Activated CD8-positive, alpha-beta memory T cell treated with anti-CD3 and anti-CD28 coated beads for 48 hours (primary cell): ENCODE measurements around the gene SUMF1.

Source experiments
- DNase-seq, 3 experiments: peaks; one replicate each; pipeline ENCODE4 v3.0.0-alpha.2; 2020; ENCODE audit warnings: low read depth in 2 of 3, low spot score in 2 of 3

The SUMF1 gene

GRCh38 chr3:4466741-4467521 lies at the start of gene SUMF1:
Gene SUMF1 (minus strand): TSS chr3:4467269. CDS start chr3:4467245, 24 bp downstream.
- DNase-seq = peak; percentile 50 to 61 (median 52)

GRCh38 chr3:4515916-4516579 lies 49.0 kb upstream of the SUMF1 start:
- no peak for DNase-seq

GRCh38 chr3:4514916-4515315 lies 47.8 kb upstream of the SUMF1 start:
- no peak for DNase-seq

- DNase-seq = no peak
Observed at GRCh38 chr3:4514321-4514720, 47.3 kb upstream of the SUMF1 start.

GRCh38 chr3:4512895-4513616 lies 46.0 kb upstream of the SUMF1 start:
- no peak for DNase-seq

GRCh38 chr3:4511491-4512262 lies 44.6 kb upstream of the SUMF1 start:
- no peak for DNase-seq

- DNase-seq = no peak
Observed at GRCh38 chr3:4509983-4510755, 43.1 kb upstream of the SUMF1 start.

GRCh38 chr3:4509043-4509442 lies 42.0 kb upstream of the SUMF1 start:
- no peak for DNase-seq

GRCh38 chr3:4508048-4508981 lies 41.2 kb upstream of the SUMF1 start:
- DNase-seq = no peak

- no peak for DNase-seq
Observed at GRCh38 chr3:4507024-4507596, 40.0 kb upstream of the SUMF1 start.

- DNase-seq = no peak
Observed at GRCh38 chr3:4506559-4507023, 39.5 kb upstream of the SUMF1 start.

GRCh38 chr3:4505688-4506558 lies 38.9 kb upstream of the SUMF1 start:
- DNase-seq = no peak

GRCh38 chr3:4504340-4505261 lies 37.5 kb upstream of the SUMF1 start:
- DNase-seq = no peak

- DNase-seq = no peak
Observed at GRCh38 chr3:4503050-4503449, 36.0 kb upstream of the SUMF1 start.

GRCh38 chr3:4501927-4502326 lies 34.9 kb upstream of the SUMF1 start:
- DNase-seq = no peak

GRCh38 chr3:4501437-4501836 lies 34.4 kb upstream of the SUMF1 start:
- DNase-seq = no peak

- DNase-seq = no peak
Observed at GRCh38 chr3:4498446-4498845, 31.4 kb upstream of the SUMF1 start.
